ENCODE data around the gene ZNF710. TPM values are rescaled to one million over a fixed set of nuclear protein-coding genes. Genes with fewer than 3 reads are reported as not detected.
"Not testable (repeated sequence)": the region's sequence is repeated elsewhere in the genome, so short reads cannot be mapped to it uniquely, and the experiment has no call there.

Gene ZNF710
- total RNA-seq, 2 experiments from 2014 or later = 15.4 to 16.7 TPM

DNA sequence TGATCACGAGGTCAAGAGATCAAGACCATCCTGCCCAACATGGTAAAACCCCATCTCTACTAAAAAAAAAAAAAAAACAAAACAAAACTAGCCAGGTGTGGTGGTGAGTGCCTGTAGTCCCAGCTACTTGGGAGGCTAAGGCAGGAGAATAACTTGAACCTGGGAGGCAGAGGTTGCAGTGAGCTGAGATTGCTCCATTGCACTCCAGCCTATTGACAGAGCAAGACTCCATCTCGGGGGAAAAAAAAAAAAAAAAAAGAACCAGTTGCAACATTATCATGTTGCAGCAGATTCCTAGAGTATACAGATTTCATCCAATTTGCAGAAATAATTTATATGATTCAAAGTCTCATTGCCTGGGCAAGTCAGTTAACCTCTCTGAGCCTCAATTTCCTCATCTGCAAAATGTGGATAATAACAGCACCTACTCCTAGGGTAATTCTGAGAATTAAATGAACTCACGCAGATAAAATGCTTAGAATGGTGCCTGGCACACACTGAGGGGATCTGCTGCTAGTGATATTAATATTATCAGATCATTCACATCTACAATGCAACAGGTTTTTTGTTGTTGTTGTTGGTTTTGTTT is 108.1 kb downstream of the ZNF710 start:
- H3K36me3 Mint-ChIP-seq; H3K4me1 Mint-ChIP-seq; ATAC-seq (ENCODE audit: low read depth); DNase-seq; H3K4me3 Mint-ChIP-seq; H3K9me3 Mint-ChIP-seq; H3K27ac Mint-ChIP-seq; POLR2A ChIA-PET: not testable (repeated sequence)
- H3K27me3 Mint-ChIP-seq = peaks cover 11% of the 10 kb centered on the region

GRCh38 chr15:90113166-90113565 is 112.0 kb downstream of the ZNF710 start:
- peaks cover 10% of the 10 kb centered on the region for H3K27me3 Mint-ChIP-seq

GRCh38 chr15:90114451-90114901 is 113.4 kb downstream of the ZNF710 start:
- peaks cover 13% of the 10 kb centered on the region for H3K27me3 Mint-ChIP-seq
- DNase-seq (no peak), ATAC-seq (ENCODE audit: low read depth) (no peak)
- H3K36me3 Mint-ChIP-seq = peaks cover 5% of the 10 kb centered on the region
- no peak overlapping the region for H3K4me3 Mint-ChIP-seq
- peaks cover 12% of the 10 kb centered on the region for H3K9me3 Mint-ChIP-seq
- H3K4me1 Mint-ChIP-seq = no peaks in the 10 kb centered on the region
- POLR2A ChIA-PET = no interaction called here
- H3K27ac Mint-ChIP-seq = no peak overlapping the region

More at GRCh38 chr15:90113166-90113565, 112.0 kb downstream of the ZNF710 start:
- POLR2A ChIA-PET = no interaction called here
- Mint-ChIP-seq H3K36me3 (peaks cover 5% of the 10 kb centered on the region), H3K4me1 (no peaks in the 10 kb centered on the region), H3K4me3 (no peak overlapping the region), H3K9me3 (peaks cover 12% of the 10 kb centered on the region), H3K27ac (no peak overlapping the region)
- DNase-seq = no peak
- no peak for ATAC-seq (ENCODE audit: low read depth)

DNA sequence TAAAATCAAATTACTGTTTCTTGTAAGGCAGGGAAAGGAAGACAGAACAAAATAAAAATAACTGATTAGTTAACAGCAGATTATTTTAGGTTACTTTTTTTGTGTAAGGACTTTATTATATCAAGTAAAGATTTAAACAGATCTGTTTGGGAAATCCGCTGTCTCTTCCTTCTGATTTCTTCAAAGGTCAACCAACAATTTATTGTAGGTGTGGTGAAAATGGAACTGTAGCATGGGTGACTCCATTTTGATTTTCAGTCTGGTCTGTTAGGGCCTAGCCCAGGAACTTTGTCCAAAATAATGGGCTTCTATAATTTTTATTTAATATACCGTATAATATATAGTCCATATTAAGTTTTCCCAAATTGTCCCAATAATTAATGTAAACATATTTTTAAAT is 114.7 kb downstream of the ZNF710 start:
- H3K27me3 Mint-ChIP-seq = peaks cover 15% of the 10 kb centered on the region
- no peak for DNase-seq
- no peaks in the 10 kb centered on the region for H3K4me1 Mint-ChIP-seq
- no peak overlapping the region for H3K4me3 Mint-ChIP-seq
- peaks cover 5% of the 10 kb centered on the region for H3K36me3 Mint-ChIP-seq
- peaks cover 12% of the 10 kb centered on the region for H3K9me3 Mint-ChIP-seq
- POLR2A ChIA-PET = no interaction called here
- ATAC-seq (ENCODE audit: low read depth) = no peak
- H3K27ac Mint-ChIP-seq = no peak overlapping the region

DNA sequence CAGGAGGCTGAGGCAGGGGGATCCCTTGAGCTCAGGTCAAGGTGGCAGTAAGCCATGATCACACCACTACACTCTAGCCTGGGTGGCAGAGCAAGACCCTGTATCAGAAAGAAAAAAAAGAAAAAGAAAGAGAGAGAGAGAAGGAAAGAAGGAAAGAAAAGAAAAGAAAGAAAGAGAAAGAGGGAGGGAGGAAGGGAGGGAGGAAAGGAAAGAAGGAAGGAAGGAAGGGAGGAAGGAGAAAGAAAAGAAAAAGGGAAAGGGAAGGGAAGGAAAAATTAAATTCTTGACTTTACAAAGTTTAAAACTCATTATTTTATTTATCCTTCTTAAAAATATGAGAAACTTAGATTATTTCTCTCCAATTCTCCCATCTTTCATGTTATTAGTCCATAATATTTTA is 118.2 kb downstream of the ZNF710 start:
- Mint-ChIP-seq H3K4me3 (no peak overlapping the region), H3K4me1 (no peaks in the 10 kb centered on the region), H3K36me3 (peaks cover 3% of the 10 kb centered on the region), H3K27ac (no peak overlapping the region), H3K27me3 (peaks cover 12% of the 10 kb centered on the region), H3K9me3 (peaks cover 10% of the 10 kb centered on the region)
- POLR2A ChIA-PET = no interaction called here
- no peak for DNase-seq
- ATAC-seq (ENCODE audit: low read depth) = no peak

GRCh38 chr15:90121086-90121485 is 120.0 kb downstream of the ZNF710 start:
- DNase-seq = no peak
- Mint-ChIP-seq H3K4me1 (peaks cover 3% of the 10 kb centered on the region), H3K36me3 (no peaks in the 10 kb centered on the region), H3K27me3 (peaks cover 8% of the 10 kb centered on the region), H3K27ac (no peak overlapping the region), H3K4me3 (no peak overlapping the region), H3K9me3 (peaks cover 4% of the 10 kb centered on the region)
- POLR2A ChIA-PET = interaction anchor here (0.7 kb wide), 1 partner anchor 160 kb away, joined by 3 read pairs; no protein-coding TSS in a partner anchor
- no peak for ATAC-seq (ENCODE audit: low read depth)

DNA sequence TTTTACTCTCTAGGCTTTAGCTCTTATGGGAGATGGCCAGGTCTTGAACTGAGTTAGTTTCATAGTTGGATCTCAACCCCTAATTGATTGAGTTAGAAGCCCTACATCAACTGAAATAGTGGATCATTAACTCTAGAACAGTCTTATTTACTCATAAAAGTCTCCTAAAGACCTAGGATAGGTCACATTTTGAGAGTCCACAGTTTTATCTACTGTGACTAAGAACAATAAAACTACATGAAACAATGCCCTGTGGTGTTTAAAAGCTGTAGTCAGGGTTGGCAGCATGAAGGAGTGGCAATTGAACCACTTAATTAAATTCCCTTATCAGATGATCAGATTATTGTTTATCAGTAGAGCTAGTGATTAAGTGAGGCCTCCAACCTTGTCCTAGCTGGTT is 123.4 kb downstream of the ZNF710 start:
- Mint-ChIP-seq H3K4me1 (peaks cover 3% of the 10 kb centered on the region), H3K27me3 (peaks cover 12% of the 10 kb centered on the region), H3K4me3 (no peak overlapping the region), H3K9me3 (no peaks in the 10 kb centered on the region), H3K27ac (no peak overlapping the region), H3K36me3 (no peaks in the 10 kb centered on the region)
- POLR2A ChIA-PET = interaction anchor here (1.2 kb wide), 1 partner anchor 22 kb away, joined by 5 read pairs; the partner anchor contains the start of gene IDH2
- DNase-seq = no peak
- no peak for ATAC-seq (ENCODE audit: low read depth)

- Mint-ChIP-seq H3K4me3 (no peak overlapping the region), H3K9me3 (no peaks in the 10 kb centered on the region), H3K27ac (no peak overlapping the region), H3K27me3 (peaks cover 7% of the 10 kb centered on the region), H3K36me3 (no peaks in the 10 kb centered on the region), H3K4me1 (peaks cover 3% of the 10 kb centered on the region)
- ATAC-seq (ENCODE audit: low read depth) (no peak), DNase-seq (no peak)
- POLR2A ChIA-PET = no interaction called here
Measured at GRCh38 chr15:90126022-90126421, 124.9 kb downstream of the ZNF710 start.

DNA sequence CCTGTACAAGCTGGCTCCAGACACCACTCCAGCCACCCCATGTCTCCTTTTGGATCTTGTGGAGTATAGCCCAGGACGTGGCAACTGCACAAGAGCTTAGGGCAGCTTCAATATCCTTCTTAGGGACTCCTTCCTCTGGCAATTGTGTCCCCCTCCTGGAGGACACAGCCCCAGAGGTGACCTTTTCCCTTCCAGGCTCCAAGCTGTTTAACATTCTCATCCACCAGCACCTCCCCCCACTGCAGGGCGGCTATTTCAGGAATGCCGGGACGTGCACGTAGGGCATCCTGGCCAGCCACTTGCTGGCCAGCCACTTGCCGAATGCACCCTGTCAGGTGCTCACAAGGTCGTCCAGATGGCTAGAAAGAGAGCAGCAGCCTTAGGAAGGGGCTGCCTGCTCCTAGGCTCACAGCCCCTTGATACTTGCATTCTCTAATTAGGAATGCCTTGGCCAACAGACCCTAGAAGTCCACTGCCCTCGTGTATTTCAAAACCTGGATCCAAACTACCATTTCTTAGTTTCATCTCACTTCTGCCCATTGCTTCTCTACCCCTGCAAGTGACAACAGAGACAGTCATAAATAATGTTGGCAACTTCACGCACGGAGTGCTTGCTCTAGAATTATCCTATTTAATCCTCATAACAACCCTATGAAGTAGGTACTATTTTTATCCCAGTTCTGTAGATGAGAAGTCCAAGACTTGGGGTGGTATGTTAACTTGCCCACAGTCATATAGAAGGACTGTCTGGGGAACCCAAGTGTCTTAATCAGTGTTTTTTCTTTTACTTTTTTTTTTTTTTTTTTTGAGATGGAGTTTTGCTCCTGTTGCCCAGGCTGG is 125.7 kb downstream of the ZNF710 start:
- DNase-seq (no peak), ATAC-seq (ENCODE audit: low read depth) (no peak)
- POLR2A ChIA-PET = no interaction called here
- Mint-ChIP-seq H3K4me1 (peaks cover 3% of the 10 kb centered on the region), H3K27me3 (peaks cover 7% of the 10 kb centered on the region), H3K4me3 (no peak overlapping the region), H3K9me3 (no peaks in the 10 kb centered on the region), H3K27ac (no peak overlapping the region), H3K36me3 (no peaks in the 10 kb centered on the region)

DNA sequence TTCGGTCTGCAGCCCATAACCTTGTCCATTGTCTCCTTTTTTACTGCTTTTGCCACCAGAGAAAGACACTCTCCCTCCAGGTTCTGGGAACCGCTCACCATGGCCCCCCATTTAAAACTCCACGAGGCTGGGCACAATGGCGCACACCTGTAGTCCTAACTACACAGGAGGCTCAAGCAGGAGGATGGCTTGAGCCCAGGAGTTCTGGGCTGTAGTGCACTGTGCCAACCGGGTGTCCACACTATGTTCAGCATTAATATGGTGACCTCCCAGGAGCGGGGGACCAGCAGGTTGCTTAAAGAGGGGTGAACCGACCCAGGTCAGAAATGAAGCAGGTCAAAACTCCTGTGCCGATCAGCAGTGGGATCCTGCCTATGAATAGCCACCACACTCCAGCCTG is 129.2 kb downstream of the ZNF710 start:
- peaks cover 13% of the 10 kb centered on the region for H3K27me3 Mint-ChIP-seq
- DNase-seq (no peak), ATAC-seq (ENCODE audit: low read depth) (no peak)
- H3K36me3 Mint-ChIP-seq = no peaks in the 10 kb centered on the region
- H3K27ac Mint-ChIP-seq = no peak overlapping the region
- H3K4me1 Mint-ChIP-seq = peaks cover 3% of the 10 kb centered on the region
- POLR2A ChIA-PET = no interaction called here
- peaks cover 2% of the 10 kb centered on the region for H3K9me3 Mint-ChIP-seq
- H3K4me3 Mint-ChIP-seq = no peak overlapping the region

Small RNA genes within 50 kb of the gene (microRNA-seq; reads per million reads assigned to microRNA genes)
- not detected for gene MIR3174

Other genes with a start within 250 kb of the ZNF710 start
- not detected for gene MESP2, start 225.0 kb upstream of the ZNF710 start, total RNA-seq
- gene ANPEP, start 186.5 kb upstream of the ZNF710 start, total RNA-seq = 1 to 10 TPM; 2.7 to 3.0 TPM
- gene AP3S2, start 107.3 kb upstream of the ZNF710 start, total RNA-seq = 10 to 100 TPM; 28.2 to 30.8 TPM
- under 1 TPM; 0.06 to 0.11 TPM for gene ARPIN, start 88.4 kb upstream of the ZNF710 start, total RNA-seq
- 100 to 1,000 TPM; 233 to 260 TPM for gene IDH2, start 101.1 kb downstream of the ZNF710 start, total RNA-seq
- 10 to 100 TPM; 14.1 to 15.4 TPM for gene SEMA4B, start 200.0 kb downstream of the ZNF710 start, total RNA-seq
- 100 to 1,000 TPM; 129 to 130 TPM for gene CIB1, start 232.6 kb downstream of the ZNF710 start, total RNA-seq
- 10 to 100 TPM; 10.2 to 10.3 TPM for gene GDPGP1, start 232.9 kb downstream of the ZNF710 start, total RNA-seq
- 1 to 10 TPM in 1 of 2 experiments, under 1 TPM in 1; 0.47 to 1.5 TPM for gene TTLL13, start 248.2 kb downstream of the ZNF710 start, total RNA-seq